HL-60/S4 treated with retinoic acid at 250 ng/mL for 4 days and 3 days (cell line): Measurements from ENCODE around the gene GPR137.

Experiments
- in situ Hi-C: fragments of 300-500 bp; cut with MboI; formaldehyde crosslinking; loops from 2 replicates; pipeline ENCODE4 v1.7.0; 2022; ENCODE audit warnings: low sequenced_read_pairs

Gene GPR137

DNA sequence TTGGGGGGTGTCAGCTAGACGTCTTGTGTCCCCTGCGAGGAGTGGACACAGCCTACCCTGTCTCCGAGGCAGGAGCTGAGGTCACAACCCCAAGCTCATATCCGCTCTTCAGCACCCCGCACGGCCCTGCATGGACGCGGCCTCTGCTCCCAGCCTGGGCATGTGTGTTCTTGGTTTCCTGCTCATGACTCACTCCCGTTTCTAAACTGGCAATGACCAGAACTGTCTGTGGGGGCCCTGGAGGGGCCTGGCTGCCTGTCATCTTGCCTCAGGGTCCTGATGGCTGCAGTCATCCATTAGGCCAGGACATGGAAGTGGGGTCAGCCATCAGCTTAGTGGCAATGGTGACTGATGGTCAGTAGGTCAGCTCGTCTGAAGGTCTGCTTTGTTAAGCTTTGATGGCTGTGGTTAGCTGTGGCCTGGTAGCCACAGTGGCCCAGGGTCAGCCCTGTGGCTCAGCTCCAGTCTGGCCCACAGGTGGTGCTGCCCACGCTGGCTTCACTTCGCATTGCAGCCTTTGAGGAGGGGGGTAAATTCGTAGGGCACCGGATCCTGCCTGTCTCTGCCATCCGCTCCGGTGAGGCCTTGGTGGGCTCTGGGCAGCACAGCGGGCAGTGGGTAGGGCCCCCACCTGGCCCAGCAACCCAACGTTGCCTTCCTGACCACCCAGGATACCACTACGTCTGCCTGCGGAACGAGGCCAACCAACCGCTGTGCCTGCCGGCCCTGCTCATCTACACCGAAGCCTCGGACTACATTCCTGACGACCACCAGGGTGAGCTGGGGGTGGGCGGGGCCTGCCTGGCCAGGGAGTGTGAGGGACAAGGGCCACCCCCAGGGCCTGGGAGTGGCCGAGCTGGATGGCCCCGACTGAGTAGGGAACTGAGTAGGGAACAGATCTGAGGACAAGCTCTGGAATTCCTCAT is 22.4 kb upstream of the GPR137 start:
- in situ Hi-C loops: no loop called here

GRCh38 chr11:64263947-64264317 is 21.7 kb upstream of the GPR137 start:
- in situ Hi-C loops: no loop called here

DNA sequence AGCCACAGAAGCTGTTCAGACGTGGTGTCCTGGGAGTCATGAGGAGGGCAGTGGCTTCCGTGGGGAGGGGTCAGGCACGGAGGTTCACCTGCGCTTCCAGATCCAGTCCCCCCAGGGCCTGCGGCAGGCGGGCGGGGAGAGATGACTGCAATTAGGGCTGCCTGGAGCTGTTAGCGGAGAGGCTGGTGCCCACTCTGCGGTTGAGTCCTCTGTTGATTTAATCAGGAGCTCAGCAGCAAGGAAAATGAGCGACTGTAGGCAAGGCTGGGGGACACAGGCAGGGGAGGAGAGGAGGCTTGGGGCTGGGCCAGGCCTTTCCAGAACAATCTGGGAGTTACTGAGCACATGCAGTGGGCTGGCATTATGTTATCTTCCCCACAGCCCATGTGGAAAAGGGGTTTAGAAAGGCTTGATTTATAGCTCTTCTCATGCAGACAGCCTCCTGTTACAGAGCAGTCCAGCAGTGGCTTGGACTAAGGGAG is 21.2 kb upstream of the GPR137 start:
- in situ Hi-C loops: no loop called here

DNA sequence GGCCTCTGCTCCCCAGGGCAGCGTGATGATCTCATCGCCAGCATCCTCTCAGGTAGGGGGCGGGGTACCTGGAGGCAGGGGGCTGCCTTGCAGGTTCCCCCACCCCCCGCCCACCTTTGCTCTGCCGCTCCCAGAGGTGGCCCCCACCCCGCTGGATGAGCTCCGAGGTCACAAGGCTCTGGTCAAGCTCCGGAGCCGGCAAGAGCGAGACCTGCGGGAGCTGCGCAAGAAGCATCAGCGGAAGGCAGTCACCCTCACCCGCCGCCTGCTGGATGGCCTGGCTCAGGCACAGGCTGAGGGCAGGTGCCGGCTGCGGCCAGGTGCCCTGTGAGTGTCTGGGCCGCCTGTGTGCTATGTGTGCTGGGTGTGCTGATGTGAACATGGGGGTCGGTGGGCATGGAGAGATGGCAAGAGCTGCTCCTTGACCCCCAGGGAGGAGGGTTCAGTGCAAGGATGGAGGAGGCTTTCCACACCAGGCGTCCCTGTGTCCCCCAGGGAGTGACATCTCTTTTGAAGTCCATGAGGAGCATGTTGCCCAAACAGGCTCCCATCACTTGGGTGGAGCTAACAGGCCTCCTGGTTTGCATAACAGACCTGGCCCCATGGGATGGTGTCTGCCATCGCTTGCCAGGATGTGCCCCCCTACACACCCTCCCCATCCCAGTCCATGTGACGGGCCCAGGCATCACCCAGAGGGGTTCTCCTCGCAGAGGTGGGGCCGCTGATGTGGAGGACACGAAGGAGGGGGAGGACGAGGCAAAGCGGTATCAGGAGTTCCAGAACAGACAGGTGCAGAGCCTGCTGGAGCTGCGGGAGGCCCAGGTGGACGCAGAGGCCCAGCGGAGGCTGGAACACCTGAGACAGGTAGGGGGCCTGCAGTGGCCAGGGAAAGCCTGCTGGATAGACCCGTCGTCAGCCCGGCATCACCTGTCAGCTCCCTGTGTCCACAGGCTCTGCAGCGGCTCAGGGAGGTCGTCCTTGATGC is 20.2 kb upstream of the GPR137 start:
- in situ Hi-C loops: no loop called here

DNA sequence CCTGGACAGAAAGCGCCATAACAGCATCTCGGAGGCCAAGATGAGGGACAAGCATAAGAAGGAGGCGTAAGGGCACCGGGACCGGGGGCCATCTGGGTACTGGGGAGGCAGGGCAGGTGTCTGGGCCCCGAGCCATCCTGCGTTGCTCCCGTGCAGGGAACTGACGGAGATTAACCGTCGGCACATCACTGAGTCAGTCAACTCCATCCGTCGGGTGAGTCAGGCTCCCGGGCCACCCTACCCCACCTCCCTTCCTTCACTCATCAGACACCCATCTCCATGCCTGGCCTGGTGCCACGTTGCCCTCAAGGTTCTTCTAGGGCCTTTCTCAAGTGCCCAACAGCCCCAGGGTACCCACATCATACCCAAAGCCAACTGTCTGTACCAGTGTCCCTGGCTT is 19.3 kb upstream of the GPR137 start:
- in situ Hi-C loops: no loop called here

DNA sequence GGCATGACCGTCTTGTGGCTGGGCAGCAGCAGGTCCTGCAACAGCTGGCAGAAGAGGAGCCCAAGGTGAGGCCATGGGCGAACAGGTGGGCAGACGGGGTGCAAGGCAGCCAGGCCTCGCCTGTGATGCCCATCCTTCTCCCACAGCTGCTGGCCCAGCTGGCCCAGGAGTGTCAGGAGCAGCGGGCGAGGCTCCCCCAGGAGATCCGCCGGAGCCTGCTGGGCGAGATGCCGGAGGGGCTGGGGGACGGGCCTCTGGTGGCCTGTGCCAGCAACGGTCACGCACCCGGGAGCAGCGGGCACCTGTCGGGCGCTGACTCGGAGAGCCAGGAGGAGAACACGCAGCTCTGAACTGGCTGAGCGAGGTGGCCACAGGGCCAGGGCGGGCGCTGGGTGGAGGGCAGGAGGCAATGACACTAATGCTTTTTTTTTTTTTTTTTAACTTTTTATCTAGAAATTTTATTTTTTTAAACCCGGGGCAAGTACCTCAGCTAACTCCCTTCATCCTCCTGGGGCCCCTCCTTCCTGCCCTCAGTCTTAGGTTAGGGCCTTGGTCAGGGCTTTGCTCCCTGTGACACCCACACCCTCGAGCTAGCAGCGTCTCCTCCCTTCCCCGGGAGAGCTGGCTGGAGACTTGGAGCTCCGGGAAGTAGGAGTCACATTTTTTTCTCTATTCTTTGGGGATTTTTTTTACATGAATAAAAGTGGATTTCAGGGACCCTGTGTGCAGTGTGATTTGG is 18.3 kb upstream of the GPR137 start:
- in situ Hi-C loops: no loop called here

DNA sequence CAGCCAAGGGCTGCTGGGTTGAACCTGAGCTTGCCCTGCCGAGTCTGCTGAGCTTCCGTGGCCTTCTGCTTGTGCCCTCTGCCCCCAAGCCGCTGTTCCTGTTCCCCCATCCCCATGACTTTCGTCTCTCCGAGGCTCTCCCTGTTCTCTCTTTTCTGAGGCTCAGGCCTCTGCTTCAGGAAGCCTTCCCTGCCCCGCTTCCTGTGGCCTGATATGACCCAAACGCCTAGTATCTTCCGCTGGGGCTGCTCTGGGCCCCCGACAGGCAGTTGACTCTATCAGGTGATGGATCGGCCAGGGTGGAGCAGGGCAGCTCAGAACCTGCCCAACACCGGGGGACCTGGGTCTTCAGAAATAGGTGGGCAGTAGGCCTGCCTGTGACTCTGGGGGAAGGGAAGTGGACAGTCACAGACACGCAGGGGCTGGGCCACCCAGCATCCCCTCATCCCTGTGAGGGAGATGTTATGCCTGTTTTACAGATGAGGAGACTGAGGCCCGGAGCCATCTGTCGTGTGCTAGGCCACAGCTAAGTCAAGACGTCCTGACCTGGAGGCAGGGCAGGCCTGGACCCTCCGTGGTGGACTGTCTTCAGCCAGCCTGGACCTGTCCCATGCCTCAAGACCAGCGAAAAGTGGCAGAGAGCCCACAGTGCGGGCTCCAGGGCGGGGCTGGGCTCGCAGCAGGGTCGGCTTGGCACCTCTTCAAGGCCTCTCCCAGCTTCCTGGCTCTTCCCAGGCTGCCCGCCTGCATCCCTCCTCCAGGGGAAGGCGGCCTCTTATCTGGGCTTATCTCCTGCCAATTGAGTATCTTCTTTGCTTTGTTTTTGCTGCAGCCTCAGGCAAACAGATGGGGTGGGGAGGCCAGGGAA is 17.4 kb upstream of the GPR137 start:
- in situ Hi-C loops: no loop called here

DNA sequence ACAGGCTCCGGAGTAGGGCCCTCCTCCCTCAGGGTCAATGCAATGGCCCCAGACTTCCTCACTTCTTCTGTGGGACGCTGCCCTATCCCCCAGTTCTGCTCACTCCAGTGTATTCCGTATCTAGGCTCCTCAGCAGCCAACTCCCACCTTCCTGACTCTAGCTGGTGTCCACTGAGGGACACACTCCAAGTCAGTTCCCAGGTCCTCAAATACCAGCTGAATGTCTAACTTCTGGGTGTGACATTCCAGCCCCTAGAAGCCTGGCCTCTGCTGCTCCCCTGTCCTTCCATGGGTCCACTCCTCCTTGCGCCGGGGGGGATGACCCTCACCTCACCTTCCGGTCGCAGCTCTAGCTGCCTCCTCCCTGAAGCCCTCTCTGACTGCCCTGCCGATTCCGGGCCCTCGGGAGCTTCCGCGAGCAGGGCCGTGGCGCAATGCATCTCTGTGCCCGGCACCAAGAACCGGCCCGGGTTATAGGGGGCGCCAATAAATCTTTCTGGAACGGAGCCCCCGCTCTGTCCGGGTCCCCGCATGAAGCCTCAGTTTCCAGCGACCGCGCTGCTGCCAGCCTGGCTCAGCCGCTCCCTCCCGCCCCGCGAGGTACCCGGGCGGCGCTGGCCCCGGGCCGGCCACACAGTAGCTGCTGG is 16.6 kb upstream of the GPR137 start:
- in situ Hi-C loops: no loop called here

DNA sequence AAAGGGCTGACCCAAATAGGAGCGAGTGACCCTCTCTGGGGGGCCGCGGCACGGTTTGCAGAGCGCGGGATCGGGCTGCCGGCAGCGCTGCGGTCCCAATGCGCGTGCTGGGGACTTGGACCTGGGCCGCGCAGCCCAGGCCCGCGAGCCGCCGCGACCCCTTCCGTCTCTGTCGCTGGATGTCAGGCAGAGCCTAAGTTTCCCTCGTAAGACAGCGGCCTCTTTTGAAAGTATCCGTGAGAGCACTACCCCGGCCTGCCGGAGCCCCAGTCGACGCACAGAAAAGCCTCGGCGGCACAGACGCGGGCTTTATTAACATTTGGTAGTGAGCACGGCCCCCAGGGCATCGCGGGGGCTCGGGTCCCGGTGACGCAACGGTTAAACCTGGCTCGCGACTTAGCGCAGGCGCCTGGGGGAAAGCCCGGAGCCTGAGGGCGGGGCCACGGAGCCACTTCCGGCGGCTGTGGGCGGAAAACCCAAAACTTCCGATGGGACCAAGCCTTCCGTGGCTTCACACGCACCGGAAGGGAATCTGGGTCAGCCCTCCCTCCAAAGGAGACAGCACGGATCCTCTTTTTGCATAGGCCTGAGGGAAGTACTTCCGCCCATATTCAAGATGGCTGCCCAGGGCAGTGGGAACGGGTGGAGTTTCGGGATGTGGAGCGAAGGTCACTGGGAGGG is 16.0 kb upstream of the GPR137 start:
- in situ Hi-C loops: no loop called here

- in situ Hi-C loops: no loop called here
These were observed 10.4 kb upstream of the GPR137 start for GRCh38 chr11:64275031-64275800.

- in situ Hi-C loops: no loop called here
These were observed 9.8 kb upstream of the GPR137 start for GRCh38 chr11:64275841-64276240.

- in situ Hi-C loops: no loop called here
These were observed 8.8 kb upstream of the GPR137 start for GRCh38 chr11:64276653-64277431.

GRCh38 chr11:64278576-64279190 is 7.0 kb upstream of the GPR137 start:
- in situ Hi-C loops: no loop called here

GRCh38 chr11:64281957-64282770 is 3.5 kb upstream of the GPR137 start:
- in situ Hi-C loops: no loop called here

GRCh38 chr11:64283092-64283491 is 2.6 kb upstream of the GPR137 start:
- in situ Hi-C loops: no loop called here
